ENCODE results near the gene PCDHGB3. TPM values are rescaled to one million over a fixed set of nuclear protein-coding genes. Genes with fewer than 3 reads are reported as not detected.
"Not testable (repeated sequence)": the region's sequence is repeated elsewhere in the genome, so short reads cannot be mapped to it uniquely, and the experiment has no call there.

The PCDHGB3 gene
- total RNA-seq, 1 donor from 2014 or later, result 0.47 TPM

DNA sequence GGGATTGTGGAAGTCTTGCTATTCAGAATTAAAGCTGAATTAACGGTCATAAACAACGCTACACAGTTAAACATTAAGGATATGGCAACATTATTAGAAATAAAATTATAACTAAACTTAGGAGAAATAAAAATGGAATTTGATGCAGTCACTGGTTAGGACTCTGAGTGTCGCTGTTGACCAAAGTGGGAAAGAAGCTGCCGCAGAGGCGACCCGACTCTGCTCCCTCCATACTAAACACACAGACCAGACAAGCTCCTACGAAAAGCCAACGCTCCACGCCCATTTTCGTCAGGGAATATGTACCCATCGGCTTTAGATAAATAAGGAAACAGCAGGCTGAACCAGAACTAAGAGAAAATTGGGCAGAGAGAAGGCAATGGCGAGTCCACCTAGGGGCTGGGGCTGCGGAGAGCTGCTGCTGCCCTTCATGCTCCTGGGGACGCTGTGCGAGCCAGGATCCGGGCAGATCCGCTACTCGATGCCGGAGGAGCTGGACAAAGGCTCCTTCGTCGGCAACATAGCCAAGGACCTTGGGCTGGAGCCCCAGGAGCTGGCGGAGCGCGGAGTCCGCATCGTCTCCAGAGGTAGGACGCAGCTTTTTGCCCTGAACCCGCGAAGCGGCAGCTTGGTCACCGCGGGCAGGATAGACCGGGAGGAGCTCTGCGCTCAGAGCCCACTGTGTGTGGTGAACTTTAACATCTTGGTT, 5.9 kb upstream of the PCDHGB3 start, which contains the start of gene PCDHGA5:
Gene PCDHGA5 (plus strand): TSS at position 211 of the 709 bp plus-strand sequence. CDS start 169 bp downstream, at position 380.
- Mint-ChIP-seq H3K36me3 (ENCODE audit: low read depth) (peaks cover 12% of the 10 kb centered on the region), H3K27ac (peak within 1 kb of the TSS; percentile 5), H3K9me3 (peaks cover 56% of the 10 kb centered on the region), H3K27me3 (ENCODE audit: insufficient read depth) (peaks cover 27% of the 10 kb centered on the region), H3K4me3 (no peak within 1 kb of the TSS), H3K4me1 (ENCODE audit: low read depth) (peaks cover 6% of the 10 kb centered on the region)
- intact Hi-C loops (cut with micrococcal nuclease), result loop anchor here (5.0 kb wide), 2 partner anchors 33 to 58 kb away; partner anchors contain the start of genes PCDHGA11 and PCDHGB5
- DNase-seq (ENCODE audit: low spot score), result no peak

DNA sequence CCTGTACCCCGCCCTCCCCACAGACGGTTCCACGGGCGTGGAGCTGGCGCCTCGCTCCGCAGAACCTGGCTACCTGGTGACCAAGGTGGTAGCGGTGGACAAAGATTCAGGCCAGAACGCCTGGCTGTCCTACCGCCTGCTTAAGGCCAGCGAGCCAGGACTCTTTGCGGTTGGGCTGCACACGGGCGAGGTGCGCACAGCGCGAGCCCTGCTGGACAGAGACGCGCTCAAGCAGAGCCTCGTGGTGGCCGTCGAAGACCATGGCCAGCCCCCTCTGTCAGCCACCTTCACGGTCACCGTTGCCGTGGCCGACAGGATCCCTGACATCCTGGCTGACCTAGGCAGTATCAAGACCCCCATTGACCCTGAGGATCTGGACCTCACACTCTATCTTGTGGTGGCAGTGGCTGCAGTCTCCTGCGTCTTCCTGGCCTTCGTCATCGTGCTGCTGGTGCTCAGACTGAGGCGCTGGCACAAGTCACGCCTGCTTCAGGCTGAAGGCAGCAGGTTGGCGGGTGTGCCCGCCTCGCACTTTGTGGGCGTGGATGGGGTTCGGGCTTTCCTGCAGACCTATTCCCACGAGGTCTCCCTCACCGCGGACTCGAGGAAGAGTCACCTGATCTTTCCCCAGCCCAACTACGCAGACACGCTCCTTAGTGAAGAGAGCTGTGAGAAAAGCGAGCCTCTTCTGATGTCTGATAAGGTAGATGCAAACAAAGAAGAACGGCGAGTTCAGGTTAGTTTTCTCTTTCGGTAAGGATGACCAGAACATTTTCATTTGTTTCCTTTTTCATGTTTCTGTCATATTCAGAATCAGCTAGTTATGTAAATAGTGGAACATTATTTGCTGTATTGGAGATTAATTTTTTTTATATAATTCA, 3.8 kb upstream of the PCDHGB3 start:
- intact Hi-C loops (cut with micrococcal nuclease), result no loop called here
- H3K36me3 Mint-ChIP-seq (ENCODE audit: low read depth), result peaks cover 10% of the 10 kb centered on the region
- no peak overlapping the region for H3K4me3 Mint-ChIP-seq
- peaks cover 51% of the 10 kb centered on the region for H3K9me3 Mint-ChIP-seq
- H3K27ac Mint-ChIP-seq, result no peak overlapping the region
- H3K4me1 Mint-ChIP-seq (ENCODE audit: low read depth), result no peaks in the 10 kb centered on the region
- DNase-seq (ENCODE audit: low spot score), result no peak
- peaks cover 27% of the 10 kb centered on the region for H3K27me3 Mint-ChIP-seq (ENCODE audit: insufficient read depth)

DNA sequence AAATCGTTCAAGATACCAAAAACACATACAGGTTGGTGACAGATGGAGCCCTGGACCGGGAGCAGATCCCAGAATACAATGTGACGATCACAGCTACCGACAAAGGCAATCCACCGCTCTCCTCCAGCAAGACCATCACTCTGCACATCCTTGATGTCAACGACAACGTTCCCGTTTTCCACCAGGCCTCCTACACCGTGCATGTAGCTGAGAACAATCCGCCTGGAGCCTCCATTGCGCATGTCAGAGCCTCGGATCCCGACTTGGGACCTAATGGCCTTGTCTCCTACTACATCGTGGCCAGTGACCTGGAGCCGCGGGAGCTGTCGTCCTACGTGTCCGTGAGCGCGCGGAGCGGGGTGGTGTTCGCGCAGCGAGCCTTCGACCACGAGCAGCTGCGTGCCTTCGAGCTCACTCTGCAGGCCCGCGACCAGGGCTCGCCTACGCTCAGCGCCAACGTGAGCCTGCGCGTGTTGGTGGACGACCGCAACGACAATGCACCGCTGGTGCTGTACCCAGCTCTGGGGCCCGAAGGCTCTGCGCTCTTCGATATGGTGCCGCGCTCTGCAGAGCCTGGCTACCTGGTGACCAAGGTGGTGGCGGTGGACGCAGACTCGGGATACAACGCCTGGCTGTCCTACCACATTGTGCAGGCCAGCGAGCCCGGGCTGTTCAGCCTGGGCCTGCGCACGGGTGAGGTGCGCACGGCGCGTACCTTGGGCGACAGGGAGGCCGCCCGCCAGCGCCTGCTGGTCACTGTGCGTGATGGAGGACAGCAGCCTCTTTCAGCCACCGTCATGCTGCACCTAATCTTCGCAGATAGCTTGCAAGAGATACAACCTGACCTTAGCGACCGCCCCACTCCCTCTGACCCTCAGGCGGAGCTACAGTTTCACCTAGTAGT, 1.8 kb downstream of the PCDHGB3 start:
- Mint-ChIP-seq H3K36me3 (ENCODE audit: low read depth) (no peaks in the 10 kb centered on the region), H3K9me3 (peaks cover 31% of the 10 kb centered on the region), H3K27ac (no peak overlapping the region), H3K4me1 (ENCODE audit: low read depth) (no peaks in the 10 kb centered on the region), H3K27me3 (ENCODE audit: insufficient read depth) (peaks cover 18% of the 10 kb centered on the region), H3K4me3 (no peak overlapping the region)
- intact Hi-C loops (cut with micrococcal nuclease), result loop anchor here (5.0 kb wide), 1 partner anchor 40 kb away; the partner anchor contains the start of gene PCDHGA10
- DNase-seq (ENCODE audit: low spot score), result no peak

DNA sequence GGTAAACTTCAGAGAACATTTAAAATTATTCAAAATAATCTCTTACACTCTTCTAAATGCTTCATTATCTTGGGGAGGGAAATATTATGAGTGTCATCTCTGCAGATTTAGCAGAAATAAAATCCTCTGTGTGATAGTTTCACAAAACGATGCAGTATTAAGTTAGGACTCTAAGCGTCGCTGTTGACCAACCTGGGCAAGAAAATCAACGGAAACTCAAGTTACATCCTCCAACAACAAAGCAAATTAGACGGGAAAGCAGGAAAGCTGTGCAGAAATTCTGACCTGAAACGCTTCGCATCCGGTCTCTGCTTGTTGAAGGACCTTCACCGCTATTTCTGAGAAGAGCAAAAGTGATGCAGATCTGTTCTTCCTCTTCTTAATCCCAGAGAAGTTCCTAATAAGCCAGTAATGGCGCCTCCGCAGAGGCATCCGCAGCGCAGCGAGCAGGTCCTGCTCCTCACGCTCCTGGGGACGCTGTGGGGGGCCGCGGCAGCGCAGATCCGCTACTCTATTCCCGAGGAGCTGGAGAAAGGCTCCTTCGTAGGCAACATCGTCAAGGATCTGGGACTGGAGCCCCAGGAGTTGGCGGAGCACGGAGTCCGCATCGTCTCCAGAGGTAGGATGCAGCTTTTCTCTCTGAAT, 3.8 kb downstream of the PCDHGB3 start, which contains the start of gene PCDHGA6:
Gene PCDHGA6 (plus strand): TSS at position 219 of the 645 bp plus-strand sequence. CDS start 193 bp downstream, at position 412.
- no peak for DNase-seq (ENCODE audit: low spot score)
- Mint-ChIP-seq H3K4me1 (ENCODE audit: low read depth) (no peaks in the 10 kb centered on the region), H3K27me3 (ENCODE audit: insufficient read depth) (peaks cover 14% of the 10 kb centered on the region), H3K9me3 (peaks cover 35% of the 10 kb centered on the region), H3K36me3 (ENCODE audit: low read depth) (no peaks in the 10 kb centered on the region), H3K27ac (no peak within 1 kb of the TSS), H3K4me3 (no peak within 1 kb of the TSS)
- intact Hi-C loops (cut with micrococcal nuclease), result loop anchor here (5.0 kb wide), 1 partner anchor 39 kb away; the partner anchor contains the start of gene PCDHGA10

DNA sequence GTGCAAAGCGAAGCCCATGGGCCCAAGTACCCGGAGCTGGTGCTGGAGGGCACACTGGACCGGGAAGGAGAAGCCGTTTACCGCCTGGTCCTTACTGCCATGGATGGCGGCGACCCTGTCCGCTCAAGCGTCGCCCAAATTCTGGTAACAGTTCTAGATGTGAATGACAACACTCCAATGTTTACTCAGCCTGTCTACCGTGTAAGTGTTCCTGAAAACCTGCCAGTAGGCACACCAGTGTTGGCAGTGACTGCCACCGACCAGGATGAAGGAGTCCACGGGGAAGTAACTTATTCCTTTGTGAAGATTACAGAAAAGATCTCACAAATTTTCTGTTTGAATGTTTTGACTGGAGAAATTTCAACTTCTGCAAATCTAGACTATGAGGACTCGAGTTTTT, 4.6 kb downstream of the PCDHGB3 start:
- DNase-seq (ENCODE audit: low spot score), result no peak
- H3K4me1 Mint-ChIP-seq (ENCODE audit: low read depth), result no peaks in the 10 kb centered on the region
- intact Hi-C loops (cut with micrococcal nuclease), result loop anchor here (5.0 kb wide), 1 partner anchor 38 kb away; the partner anchor contains the start of gene PCDHGA10
- H3K27me3 Mint-ChIP-seq (ENCODE audit: insufficient read depth), result peaks cover 14% of the 10 kb centered on the region
- H3K9me3 Mint-ChIP-seq, result peaks cover 35% of the 10 kb centered on the region
- H3K4me3 Mint-ChIP-seq, result no peak overlapping the region
- no peak overlapping the region for H3K27ac Mint-ChIP-seq
- no peaks in the 10 kb centered on the region for H3K36me3 Mint-ChIP-seq (ENCODE audit: low read depth)

DNA sequence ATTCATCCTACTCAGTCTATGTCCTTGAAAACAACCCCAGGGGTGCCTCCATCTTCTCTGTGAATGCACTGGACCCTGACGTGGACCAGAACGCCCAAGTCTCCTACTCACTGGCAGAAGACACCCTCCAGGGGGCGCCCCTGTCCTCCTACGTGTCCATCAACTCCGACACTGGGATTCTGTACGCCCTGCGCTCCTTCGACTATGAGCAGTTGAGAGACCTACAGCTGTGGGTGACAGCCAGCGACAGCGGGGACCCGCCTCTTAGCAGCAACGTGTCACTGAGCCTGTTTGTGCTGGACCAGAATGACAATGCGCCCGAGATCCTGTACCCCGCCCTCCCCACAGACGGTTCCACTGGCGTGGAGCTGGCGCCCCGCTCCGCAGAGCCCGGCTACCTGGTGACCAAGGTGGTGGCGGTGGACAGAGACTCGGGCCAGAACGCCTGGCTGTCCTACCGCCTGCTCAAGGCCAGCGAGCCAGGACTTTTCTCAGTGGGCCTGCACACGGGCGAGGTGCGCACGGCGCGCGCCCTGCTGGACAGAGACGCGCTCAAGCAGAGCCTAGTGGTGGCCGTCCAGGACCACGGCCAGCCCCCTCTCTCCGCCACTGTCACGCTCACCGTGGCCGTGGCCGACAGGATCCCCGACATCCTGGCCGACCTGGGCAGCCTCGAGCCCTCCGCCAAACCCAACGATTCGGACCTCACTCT, 5.6 kb downstream of the PCDHGB3 start:
- H3K9me3 Mint-ChIP-seq, result peaks cover 29% of the 10 kb centered on the region
- H3K27ac Mint-ChIP-seq; H3K36me3 Mint-ChIP-seq (ENCODE audit: low read depth); H3K4me3 Mint-ChIP-seq; DNase-seq (ENCODE audit: low spot score); H3K27me3 Mint-ChIP-seq (ENCODE audit: insufficient read depth); intact Hi-C loops (cut with micrococcal nuclease); H3K4me1 Mint-ChIP-seq (ENCODE audit: low read depth): not testable (repeated sequence)

DNA sequence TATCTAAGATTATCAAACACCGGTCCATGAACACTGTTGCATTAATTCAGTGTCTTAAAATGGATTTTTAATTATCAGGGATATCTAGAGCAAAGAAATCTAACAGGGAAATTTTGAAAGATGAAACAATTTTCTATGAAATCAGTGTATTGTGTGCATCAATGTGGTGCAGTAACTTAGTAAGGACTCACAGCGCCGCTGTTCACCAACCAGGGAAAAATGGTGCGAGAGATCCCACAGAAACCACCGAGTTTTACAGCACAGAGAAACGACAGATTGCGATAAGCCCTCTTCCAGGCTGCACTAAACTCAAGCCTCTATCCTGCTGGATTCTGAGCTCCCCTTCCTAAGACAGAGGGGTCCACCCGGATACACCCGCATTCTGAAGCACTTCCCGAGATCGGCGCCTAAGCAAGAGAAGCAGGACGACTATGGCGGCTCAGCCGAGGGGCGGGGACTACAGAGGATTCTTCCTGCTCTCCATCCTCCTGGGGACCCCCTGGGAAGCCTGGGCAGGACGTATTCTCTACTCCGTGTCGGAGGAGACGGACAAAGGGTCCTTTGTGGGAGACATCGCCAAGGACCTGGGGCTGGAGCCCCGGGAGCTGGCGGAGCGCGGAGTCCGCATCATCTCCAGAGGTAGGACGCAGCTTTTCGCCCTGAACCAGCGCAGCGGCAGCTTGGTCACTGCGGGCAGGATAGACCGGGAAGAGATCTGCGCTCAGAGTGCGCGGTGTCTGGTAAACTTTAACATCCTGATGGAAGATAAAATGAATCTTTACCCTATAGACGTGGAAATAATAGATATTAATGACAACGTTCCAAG, 12.6 kb downstream of the PCDHGB3 start, which contains the start of gene PCDHGA7:
Gene PCDHGA7 (plus strand): TSS at position 274 of the 826 bp plus-strand sequence. CDS start 158 bp downstream, at position 432.
- H3K9me3 Mint-ChIP-seq, result peaks cover 16% of the 10 kb centered on the region
- no peak within 1 kb of the TSS for H3K27ac Mint-ChIP-seq
- H3K36me3 Mint-ChIP-seq (ENCODE audit: low read depth), result no peaks in the 10 kb centered on the region
- intact Hi-C loops (cut with micrococcal nuclease), result loop anchor here (5.0 kb wide), 1 partner anchor 45 kb away; the partner anchor contains the start of gene PCDHGA2
- peak within 1 kb of the TSS; percentile 81 for H3K4me3 Mint-ChIP-seq
- H3K4me1 Mint-ChIP-seq (ENCODE audit: low read depth), result no peaks in the 10 kb centered on the region
- DNase-seq (ENCODE audit: low spot score), result no peak
- peaks cover 3% of the 10 kb centered on the region for H3K27me3 Mint-ChIP-seq (ENCODE audit: insufficient read depth)

DNA sequence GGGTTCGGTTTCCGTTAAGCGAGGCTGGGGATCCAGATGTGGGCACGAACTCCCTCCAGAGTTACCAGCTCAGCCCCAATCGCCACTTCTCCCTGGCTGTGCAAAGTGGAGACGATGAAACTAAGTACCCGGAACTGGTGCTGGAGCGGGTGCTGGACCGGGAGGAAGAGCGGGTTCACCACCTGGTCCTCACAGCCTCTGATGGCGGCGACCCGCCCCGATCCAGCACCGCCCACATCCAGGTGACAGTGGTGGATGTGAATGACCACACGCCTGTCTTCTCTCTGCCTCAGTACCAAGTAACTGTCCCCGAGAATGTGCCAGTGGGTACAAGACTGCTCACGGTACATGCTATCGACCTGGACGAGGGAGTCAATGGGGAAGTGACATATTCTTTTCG, 13.3 kb downstream of the PCDHGB3 start:
- peaks cover 3% of the 10 kb centered on the region for H3K27me3 Mint-ChIP-seq (ENCODE audit: insufficient read depth)
- no peak for DNase-seq (ENCODE audit: low spot score)
- no peaks in the 10 kb centered on the region for H3K36me3 Mint-ChIP-seq (ENCODE audit: low read depth)
- H3K27ac Mint-ChIP-seq, result no peak overlapping the region
- peaks cover 17% of the 10 kb centered on the region for H3K9me3 Mint-ChIP-seq
- intact Hi-C loops (cut with micrococcal nuclease), result loop anchor here (5.0 kb wide), 1 partner anchor 46 kb away; the partner anchor contains the start of gene PCDHGA2
- peak overlapping the region; percentile 81 for H3K4me3 Mint-ChIP-seq
- H3K4me1 Mint-ChIP-seq (ENCODE audit: low read depth), result no peaks in the 10 kb centered on the region

DNA sequence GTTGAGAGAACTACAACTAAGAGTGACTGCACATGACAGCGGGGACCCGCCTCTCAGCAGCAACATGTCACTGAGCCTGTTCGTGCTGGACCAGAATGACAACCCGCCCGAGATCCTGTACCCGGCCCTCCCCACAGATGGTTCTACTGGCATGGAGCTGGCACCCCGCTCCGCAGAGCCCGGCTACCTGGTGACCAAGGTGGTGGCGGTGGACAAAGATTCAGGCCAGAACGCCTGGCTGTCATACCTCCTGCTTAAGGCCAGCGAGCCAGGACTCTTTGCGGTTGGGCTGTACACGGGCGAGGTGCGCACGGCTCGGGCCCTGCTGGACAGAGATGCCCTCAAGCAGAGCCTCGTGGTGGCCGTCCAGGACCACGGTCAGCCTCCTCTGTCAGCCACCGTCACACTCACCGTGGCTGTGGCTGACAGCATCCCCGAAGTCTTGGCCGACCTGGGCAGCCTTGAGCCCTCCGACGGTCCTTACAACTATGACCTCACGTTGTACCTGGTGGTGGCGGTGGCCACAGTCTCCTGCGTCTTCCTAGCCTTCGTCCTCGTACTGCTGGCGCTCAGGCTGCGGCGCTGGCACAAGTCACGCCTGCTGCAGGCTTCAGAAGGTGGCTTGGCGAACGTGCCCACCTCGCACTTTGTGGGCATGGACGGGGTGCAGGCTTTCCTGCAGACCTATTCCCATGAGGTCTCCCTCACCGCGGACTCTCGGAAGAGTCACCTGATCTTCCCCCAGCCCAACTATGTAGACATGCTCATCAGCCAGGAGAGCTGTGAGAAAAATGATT, 14.6 kb downstream of the PCDHGB3 start:
- peaks cover 1% of the 10 kb centered on the region for H3K36me3 Mint-ChIP-seq (ENCODE audit: low read depth)
- no peak overlapping the region for H3K4me3 Mint-ChIP-seq
- no peaks in the 10 kb centered on the region for H3K4me1 Mint-ChIP-seq (ENCODE audit: low read depth)
- intact Hi-C loops (cut with micrococcal nuclease), result loop anchor here (5.0 kb wide), 2 partner anchors 38 to 47 kb away; partner anchors contain the start of genes PCDHGA11 and PCDHGA2
- H3K9me3 Mint-ChIP-seq, result peaks cover 25% of the 10 kb centered on the region
- H3K27me3 Mint-ChIP-seq (ENCODE audit: insufficient read depth), result peaks cover 3% of the 10 kb centered on the region
- H3K27ac Mint-ChIP-seq, result no peak overlapping the region
- DNase-seq (ENCODE audit: low spot score), result no peak
